Fibroblast of lung (primary cell): Measurements from ENCODE around the gene C1QL1. TPM values are rescaled to one million over a fixed set of nuclear protein-coding genes. Genes with fewer than 3 reads are reported as not detected.

ENCODE experiments used
- DNase-seq, 2 donors: peaks; one replicate each; pipeline versions ENCODE4 v3.0.0 to v3.0.0-alpha.2; 2010; ENCODE audit warnings: low read depth in 2 of 2
- H2AFZ ChIP-seq: 2 replicates; pipeline ENCODE4 v1.5.1; 2012; ENCODE audit warnings: low read length, control low read depth, inconsistent platforms
- H3K27ac ChIP-seq: 2 replicates; pipeline ENCODE4 v1.5.1; 2011; ENCODE audit warnings: low read length, control low read depth; ENCODE audit not compliant: insufficient read depth
- H3K27me3 ChIP-seq: 2 replicates; pipeline ENCODE4 v1.5.1; 2011; ENCODE audit warnings: mild to moderate bottlenecking, low read length; ENCODE audit not compliant: control insufficient read depth, insufficient read depth
- H3K36me3 ChIP-seq: 2 replicates; pipeline ENCODE4 v1.5.1; 2011; ENCODE audit warnings: low read length; ENCODE audit not compliant: control insufficient read depth, insufficient read depth
- H3K4me1 ChIP-seq: 2 replicates; pipeline ENCODE4 v1.5.1; 2011; ENCODE audit warnings: low read length; ENCODE audit not compliant: control insufficient read depth, insufficient read depth; ENCODE audit errors: extremely low read depth
- H3K4me2 ChIP-seq: 2 replicates; pipeline ENCODE4 v1.5.1; 2011; ENCODE audit warnings: low read length, control low read depth; ENCODE audit not compliant: insufficient read depth; ENCODE audit errors: extremely low read depth
- H3K4me3 ChIP-seq, 4 experiments: fragments of 200-600 bp in 1 of 4; sonication (generic) in 1 of 4; replicated peaks in 1 of 4; 2 replicates each; pipeline ENCODE4 v1.5.1; 2011 to 2016; ENCODE audit warnings: low read length in 4 of 4, low read depth in 3 of 4, mild to moderate bottlenecking in 3 of 4, control low read depth in 2 of 4, inconsistent platforms in 1 of 4, mixed read lengths in 1 of 4; ENCODE audit not compliant: insufficient read depth in 1 of 4; ENCODE audit errors: control extremely low read depth in 1 of 4
- H3K79me2 ChIP-seq: 2 replicates; pipeline ENCODE4 v1.5.1; 2012; ENCODE audit warnings: mild to moderate bottlenecking, low read length, inconsistent platforms; ENCODE audit not compliant: control insufficient read depth, insufficient read depth
- H3K9ac ChIP-seq: 2 replicates; pipeline ENCODE4 v1.5.1; 2011; ENCODE audit warnings: mild to moderate bottlenecking, low read length, control low read depth; ENCODE audit not compliant: insufficient read depth
- H3K9me3 ChIP-seq: 2 replicates; pipeline ENCODE4 v1.5.1; 2012; ENCODE audit warnings: low read depth, low read length; ENCODE audit not compliant: control insufficient read depth, insufficient read depth
- H4K20me1 ChIP-seq: 2 replicates; pipeline ENCODE4 v1.5.1; 2011; ENCODE audit warnings: low read length; ENCODE audit not compliant: control insufficient read depth, insufficient read depth; ENCODE audit errors: extremely low read depth
- CTCF ChIP-seq, 2 donors: IDR thresholded peaks in 1 of 2; conservative IDR thresholded peaks in 1 of 2; 1 replicate in 1 of 2; 2 replicates in 1 of 2; pipeline ENCODE4 v1.5.1; 2011 to 2012; ENCODE audit warnings: low read length in 2 of 2, control low read depth in 1 of 2, inconsistent platforms in 1 of 2, low read depth in 1 of 2, mild to moderate bottlenecking in 1 of 2
- EZH2 ChIP-seq: IDR thresholded peaks from 2 replicates; pipeline ENCODE4 v1.5.1; 2012; ENCODE audit warnings: low read length, control low read depth, mild to moderate bottlenecking; ENCODE audit errors: missing control alignments
- polyA plus RNA-seq, 2 donors: library from polyadenylated mRNA; depleted of rRNA in 1 of 2; stranded (reverse) in 1 of 2; unstranded in 1 of 2; fragments of >200 nt; gene quantifications; 2 replicates each; pipeline ENCODE4 v1.2.1, GENCODE V29; 2011 to 2012; ENCODE audit warnings: missing spikeins in 1 of 2
- total RNA-seq: library from RNA; depleted of rRNA; stranded (reverse); fragments of >200 nt; gene quantifications from 2 replicates; pipeline ENCODE4 v1.2.1, GENCODE V29; 2014

The C1QL1 gene
- total and polyA plus RNA-seq, 2 donors (not counting 1 experiment from before 2014, with no cell fraction given): 0.53 to 1.3 TPM

- no peaks in the 10 kb centered on the region for H3K36me3 ChIP-seq
- no peaks in the 10 kb centered on the region for H3K79me2 ChIP-seq
- H4K20me1 ChIP-seq: no peaks in the 10 kb centered on the region
- no peak overlapping the region for H3K4me2 ChIP-seq
- no peak overlapping the region for H3K4me3 ChIP-seq
- no peak for DNase-seq
- no peaks in the 10 kb centered on the region for H3K9me3 ChIP-seq
- no peak overlapping the region for H3K9ac ChIP-seq
- H3K27ac ChIP-seq: no peak overlapping the region
- H3K4me1 ChIP-seq: peaks cover 11% of the 10 kb centered on the region
- H3K27me3 ChIP-seq: peaks cover 7% of the 10 kb centered on the region
- H2AFZ ChIP-seq: no peak overlapping the region
- no peak for TF ChIP-seq CTCF (conservative IDR thresholded peaks at IDR 0.05 in 1 of 2, IDR thresholded peaks at IDR 0.05 in 1 of 2; ENCODE audit: low read depth in 1 of 2, low read length in 2 of 2)
- no peak for TF ChIP-seq EZH2
Measured at GRCh38 chr17:44910231-44911106, 57.6 kb downstream of the C1QL1 start.

Other genes with a start within 250 kb of the C1QL1 start
- gene ADAM11, start 209.3 kb downstream of the C1QL1 start, total RNA-seq: 0.51 and 0.66 TPM in 2 replicates
- 0.18 and 0.52 TPM in 2 replicates for gene ADAM11, start 209.3 kb downstream of the C1QL1 start, polyA plus RNA-seq
- gene GJC1, start 138.0 kb downstream of the C1QL1 start, total RNA-seq: 19.3 and 33.9 TPM in 2 replicates
- gene GJC1, start 138.0 kb downstream of the C1QL1 start, polyA plus RNA-seq: 33.6 and 97.3 TPM in 2 replicates
- not detected in 2 replicates for gene HIGD1B, start 120.4 kb downstream of the C1QL1 start, total RNA-seq
- gene HIGD1B, start 120.4 kb downstream of the C1QL1 start, polyA plus RNA-seq: 0.34 TPM in 1 of 2 replicates, not detected in the other
- 74.0 and 88.0 TPM in 2 replicates for gene EFTUD2, start 68.9 kb downstream of the C1QL1 start, total RNA-seq
- gene EFTUD2, start 68.9 kb downstream of the C1QL1 start, polyA plus RNA-seq: 154 and 201 TPM in 2 replicates
- gene GFAP, start 52.8 kb downstream of the C1QL1 start, total RNA-seq: 0.26 and 1.3 TPM in 2 replicates
- gene GFAP, start 52.8 kb downstream of the C1QL1 start, polyA plus RNA-seq: 0.31 and 0.32 TPM in 2 replicates
- gene KIF18B, start 20.5 kb downstream of the C1QL1 start, total RNA-seq: under 0.01 and 0.99 TPM in 2 replicates
- gene KIF18B, start 20.5 kb downstream of the C1QL1 start, polyA plus RNA-seq: 2.5 and 13.5 TPM in 2 replicates
- 39.8 and 41.5 TPM in 2 replicates for gene DCAKD, start 83.3 kb upstream of the C1QL1 start, total RNA-seq
- 21.8 TPM in 2 replicates for gene DCAKD, start 83.3 kb upstream of the C1QL1 start, polyA plus RNA-seq
- gene NMT1, start 93.0 kb upstream of the C1QL1 start, total RNA-seq: 73.2 and 124 TPM in 2 replicates
- 46.2 and 57.1 TPM in 2 replicates for gene NMT1, start 93.0 kb upstream of the C1QL1 start, polyA plus RNA-seq
- gene PLCD3, start 164.2 kb upstream of the C1QL1 start, total RNA-seq: 39.3 and 59.8 TPM in 2 replicates
- gene PLCD3, start 164.2 kb upstream of the C1QL1 start, polyA plus RNA-seq: 32.8 and 52.1 TPM in 2 replicates
- gene ACBD4, start 167.4 kb upstream of the C1QL1 start, total RNA-seq: 7.7 and 18.0 TPM in 2 replicates
- gene ACBD4, start 167.4 kb upstream of the C1QL1 start, polyA plus RNA-seq: 3.0 and 3.4 TPM in 2 replicates
- gene HEXIM1, start 180.2 kb upstream of the C1QL1 start, total RNA-seq: 9.9 and 10.3 TPM in 2 replicates
- 11.7 and 12.4 TPM in 2 replicates for gene HEXIM1, start 180.2 kb upstream of the C1QL1 start, polyA plus RNA-seq
- 12.8 and 18.7 TPM in 2 replicates for gene HEXIM2, start 193.6 kb upstream of the C1QL1 start, total RNA-seq
- 1.9 and 2.7 TPM in 2 replicates for gene HEXIM2, start 193.6 kb upstream of the C1QL1 start, polyA plus RNA-seq